Neural progenitor cell (in vitro differentiated cells): Measurements from ENCODE around the gene R3HCC1L. TPM values are rescaled to one million over a fixed set of nuclear protein-coding genes. Genes with fewer than 3 reads are reported as not detected.

Experiments used
- DNase-seq: peaks from one replicate; pipeline ENCODE4 v3.0.0-alpha.2; 2016; ENCODE audit warnings: low spot score
- H2AFZ ChIP-seq: fragments of 200-600 bp; sonication (generic); replicated peaks from 2 replicates; pipeline ENCODE4 v1.6.1; 2016; ENCODE audit warnings: antibody characterized with exemption
- H3F3A ChIP-seq: fragments of 200-600 bp; sonication (generic); 2 replicates; pipeline ENCODE4 v1.6.1; 2016; ENCODE audit warnings: antibody characterized with exemption, low read depth
- H3K27ac ChIP-seq: fragments of 200-600 bp; sonication (generic); 2 replicates; pipeline ENCODE4 v1.5.1; 2016; ENCODE audit warnings: mild to moderate bottlenecking
- H3K27me3 ChIP-seq: fragments of 200-600 bp; sonication (generic); 2 replicates; pipeline ENCODE4 v1.6.1; 2016; ENCODE audit warnings: mild to moderate bottlenecking, moderate library complexity
- H3K36me3 ChIP-seq: fragments of 200-600 bp; sonication (generic); 2 replicates; pipeline ENCODE4 v1.5.1; 2016
- H3K4me1 ChIP-seq: fragments of 200-600 bp; sonication (generic); 2 replicates; pipeline ENCODE4 v1.6.1; 2016; ENCODE audit warnings: mixed run types
- H3K4me2 ChIP-seq: fragments of 200-600 bp; sonication (generic); 2 replicates; pipeline ENCODE4 v1.6.1; 2016
- H3K4me3 ChIP-seq: fragments of 200-600 bp; sonication (generic); 2 replicates; pipeline ENCODE4 v1.5.1; 2016
- H3K79me2 ChIP-seq: fragments of 200-600 bp; sonication (generic); 2 replicates; pipeline ENCODE4 v1.6.1; 2016; ENCODE audit warnings: low read depth
- H3K9ac ChIP-seq: fragments of 200-600 bp; sonication (generic); 2 replicates; pipeline ENCODE4 v1.6.1; 2016
- H3K9me3 ChIP-seq: fragments of 200-600 bp; sonication (generic); 2 replicates; pipeline ENCODE4 v1.5.1; 2016; ENCODE audit warnings: low read depth
- H4K20me1 ChIP-seq: fragments of 200-600 bp; sonication (generic); 2 replicates; pipeline ENCODE4 v1.6.1; 2016; ENCODE audit warnings: low read depth
- H3K27ac Mint-ChIP-seq: 3 replicates; pipeline ENCODE4 v1.8.0; 2021; ENCODE audit warnings: mixed read lengths
- H3K27me3 Mint-ChIP-seq: 2 replicates; pipeline ENCODE4 v1.8.0; 2022; ENCODE audit warnings: low read depth, mild to moderate bottlenecking, inconsistent platforms, moderate library complexity, mixed read lengths; ENCODE audit not compliant: insufficient read depth
- H3K36me3 Mint-ChIP-seq: 3 replicates; pipeline ENCODE4 v1.8.0; 2021; ENCODE audit warnings: mixed read lengths
- H3K4me1 Mint-ChIP-seq: 3 replicates; pipeline ENCODE4 v1.8.0; 2021; ENCODE audit warnings: mixed read lengths
- H3K4me3 Mint-ChIP-seq: 3 replicates; pipeline ENCODE4 v1.8.0; 2021; ENCODE audit warnings: mild to moderate bottlenecking, moderate library complexity, mixed read lengths
- H3K9me3 Mint-ChIP-seq: 3 replicates; pipeline ENCODE4 v1.8.0; 2020; ENCODE audit warnings: mixed read lengths
- EZH2 ChIP-seq: fragments of 200-600 bp; sonication (generic); IDR thresholded peaks from 2 replicates; pipeline ENCODE4 v1.6.1; 2017; ENCODE audit warnings: antibody characterized with exemption, mild to moderate bottlenecking, moderate library complexity
- EZH2phosphoT487 ChIP-seq: fragments of 200-600 bp; sonication (generic); IDR thresholded peaks from 2 replicates; pipeline ENCODE4 v1.6.1; 2017; ENCODE audit warnings: antibody characterized with exemption
- total RNA-seq: library from RNA; depleted of rRNA; stranded (reverse); fragments of >200 nt; gene quantifications from 2 replicates; pipeline ENCODE4 v1.2.3, GENCODE V29; 2015; ENCODE audit warnings: low replicate concordance
- TF ChIP-seq, protein P1 (sequence below): fragments of 200-600 bp; sonication (generic); IDR thresholded peaks from 2 replicates; pipeline ENCODE4 v1.5.1; 2017; ENCODE audit warnings: antibody characterized with exemption, mild to moderate bottlenecking

R3HCC1L gene
- total RNA-seq, 1 donor from 2014 or later, result 26.8 TPM

DNA sequence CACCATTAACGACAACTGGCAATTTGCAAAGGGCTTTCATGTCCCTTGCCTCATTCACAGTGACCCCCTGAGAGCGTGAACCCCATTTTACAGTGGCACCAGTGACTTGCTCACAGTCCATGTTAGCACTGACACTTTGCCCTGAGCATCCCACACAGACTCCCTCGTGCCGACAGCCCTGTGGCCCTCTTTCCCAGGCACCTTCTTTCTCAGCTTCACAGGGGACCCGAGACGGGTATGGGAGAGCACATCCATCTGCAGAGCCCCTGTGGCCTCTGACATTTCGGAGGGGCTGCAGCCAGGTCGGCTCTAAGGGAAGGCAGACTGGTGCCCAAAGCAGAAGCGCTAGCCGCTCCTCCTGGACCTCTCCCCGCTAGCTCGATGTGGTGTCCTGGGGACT, 122.7 kb downstream of the R3HCC1L start:
- Histone ChIP-seq H3K4me1 (no peaks in the 10 kb centered on the region), H3F3A (no peaks in the 10 kb centered on the region), H3K79me2 (no peaks in the 10 kb centered on the region), H3K4me2 (no peak overlapping the region), H4K20me1 (no peaks in the 10 kb centered on the region), H3K9me3 (no peaks in the 10 kb centered on the region), H3K36me3 (no peaks in the 10 kb centered on the region), H3K27me3 (no peaks in the 10 kb centered on the region), H3K27ac (no peak overlapping the region), H3K9ac (no peak overlapping the region), H2AFZ (no peak overlapping the region), H3K4me3 (no peak overlapping the region)
- no peak for TF ChIP-seq EZH2phosphoT487
- TF ChIP-seq EZH2, result no peak
- TF ChIP-seq, protein P1, sequence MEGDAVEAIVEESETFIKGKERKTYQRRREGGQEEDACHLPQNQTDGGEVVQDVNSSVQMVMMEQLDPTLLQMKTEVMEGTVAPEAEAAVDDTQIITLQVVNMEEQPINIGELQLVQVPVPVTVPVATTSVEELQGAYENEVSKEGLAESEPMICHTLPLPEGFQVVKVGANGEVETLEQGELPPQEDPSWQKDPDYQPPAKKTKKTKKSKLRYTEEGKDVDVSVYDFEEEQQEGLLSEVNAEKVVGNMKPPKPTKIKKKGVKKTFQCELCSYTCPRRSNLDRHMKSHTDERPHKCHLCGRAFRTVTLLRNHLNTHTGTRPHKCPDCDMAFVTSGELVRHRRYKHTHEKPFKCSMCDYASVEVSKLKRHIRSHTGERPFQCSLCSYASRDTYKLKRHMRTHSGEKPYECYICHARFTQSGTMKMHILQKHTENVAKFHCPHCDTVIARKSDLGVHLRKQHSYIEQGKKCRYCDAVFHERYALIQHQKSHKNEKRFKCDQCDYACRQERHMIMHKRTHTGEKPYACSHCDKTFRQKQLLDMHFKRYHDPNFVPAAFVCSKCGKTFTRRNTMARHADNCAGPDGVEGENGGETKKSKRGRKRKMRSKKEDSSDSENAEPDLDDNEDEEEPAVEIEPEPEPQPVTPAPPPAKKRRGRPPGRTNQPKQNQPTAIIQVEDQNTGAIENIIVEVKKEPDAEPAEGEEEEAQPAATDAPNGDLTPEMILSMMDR, result no peak
- DNase-seq, result no peak
- no peaks in the 10 kb centered on the region for H3K9me3 Mint-ChIP-seq
- no peaks in the 10 kb centered on the region for H3K36me3 Mint-ChIP-seq
- no peak overlapping the region for H3K27ac Mint-ChIP-seq
- H3K4me1 Mint-ChIP-seq, result no peaks in the 10 kb centered on the region
- H3K27me3 Mint-ChIP-seq, result peaks cover 5% of the 10 kb centered on the region
- no peak overlapping the region for H3K4me3 Mint-ChIP-seq

DNA sequence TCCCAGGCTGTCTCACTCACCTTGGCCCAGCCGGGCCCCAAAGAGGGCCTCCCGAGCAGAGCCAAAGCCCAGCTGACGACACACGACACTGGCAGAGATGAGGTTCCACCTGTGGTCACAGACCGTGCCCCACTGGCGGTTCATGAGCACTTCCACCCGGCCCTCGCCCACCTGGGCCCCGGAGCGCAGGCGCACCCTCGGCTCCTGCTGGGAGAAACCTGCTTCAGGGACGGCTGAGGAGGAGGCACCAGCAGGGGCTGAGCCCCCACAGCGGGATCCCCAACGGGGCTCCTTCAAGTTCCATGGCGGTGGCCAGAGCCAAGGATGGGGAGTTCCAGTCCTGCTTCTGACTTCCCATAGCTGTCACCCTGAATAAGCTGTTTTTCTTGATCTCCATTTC, 123.5 kb downstream of the R3HCC1L start:
- H3K27ac ChIP-seq, result no peak overlapping the region
- no peaks in the 10 kb centered on the region for H3K27me3 ChIP-seq
- H4K20me1 ChIP-seq, result no peaks in the 10 kb centered on the region
- H3F3A ChIP-seq, result no peaks in the 10 kb centered on the region
- no peaks in the 10 kb centered on the region for H3K4me1 ChIP-seq
- Mint-ChIP-seq H3K27ac (no peak overlapping the region), H3K27me3 (peaks cover 5% of the 10 kb centered on the region), H3K9me3 (no peaks in the 10 kb centered on the region), H3K4me3 (no peak overlapping the region), H3K36me3 (no peaks in the 10 kb centered on the region), H3K4me1 (no peaks in the 10 kb centered on the region)
- H3K4me2 ChIP-seq, result no peak overlapping the region
- no peak overlapping the region for H3K4me3 ChIP-seq
- H3K9me3 ChIP-seq, result no peaks in the 10 kb centered on the region
- TF ChIP-seq EZH2phosphoT487 (no peak), EZH2 (no peak)
- TF ChIP-seq, protein P1, result no peak
- no peaks in the 10 kb centered on the region for H3K36me3 ChIP-seq
- no peak overlapping the region for H2AFZ ChIP-seq
- no peak overlapping the region for H3K9ac ChIP-seq
- H3K79me2 ChIP-seq, result no peaks in the 10 kb centered on the region
- no peak for DNase-seq

DNA sequence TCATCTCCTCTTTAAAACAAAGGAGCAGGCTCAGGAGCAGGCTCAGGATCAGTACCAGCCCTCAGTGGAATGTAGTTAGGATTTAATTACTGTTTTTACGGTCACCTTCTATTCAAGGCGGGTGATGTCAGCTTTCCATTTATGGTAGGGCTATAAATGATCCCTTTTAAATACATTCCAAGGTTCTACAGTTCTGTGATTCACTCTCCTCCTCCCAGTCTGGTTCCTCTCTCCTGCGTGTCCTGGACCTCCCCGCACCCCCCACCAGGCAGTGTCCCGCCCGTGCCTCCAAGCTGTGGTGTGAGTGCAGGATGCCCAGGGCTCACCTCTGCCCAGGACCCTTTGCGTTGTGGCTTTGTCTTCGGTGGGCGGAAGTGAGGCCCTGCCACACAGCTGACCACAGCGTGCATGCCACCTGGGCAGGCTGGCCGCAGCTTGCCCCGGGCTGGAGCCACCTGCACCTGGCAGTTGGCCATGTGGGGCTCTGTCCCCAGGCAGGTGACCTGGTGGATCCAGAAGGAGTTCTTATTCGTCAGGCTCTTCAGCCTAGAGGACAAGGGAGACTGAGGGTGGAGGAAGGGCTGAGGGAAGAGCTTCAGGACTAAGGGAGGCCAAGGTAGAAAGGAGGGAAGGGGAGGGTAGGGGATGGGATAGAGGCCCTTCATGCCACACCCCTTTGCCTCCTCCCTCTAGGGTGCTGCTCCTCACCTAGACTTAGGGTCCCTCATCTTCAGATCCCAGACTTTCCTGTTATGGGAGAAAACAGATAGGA, 124.4 kb downstream of the R3HCC1L start:
- H3K9ac ChIP-seq, result no peak overlapping the region
- Mint-ChIP-seq H3K36me3 (no peaks in the 10 kb centered on the region), H3K27me3 (peaks cover 5% of the 10 kb centered on the region), H3K4me1 (no peaks in the 10 kb centered on the region), H3K9me3 (no peaks in the 10 kb centered on the region), H3K4me3 (no peak overlapping the region), H3K27ac (no peak overlapping the region)
- no peak for TF ChIP-seq EZH2phosphoT487
- TF ChIP-seq, protein P1, result no peak
- TF ChIP-seq EZH2, result no peak
- no peak overlapping the region for H3K27ac ChIP-seq
- H2AFZ ChIP-seq, result no peak overlapping the region
- DNase-seq, result no peak
- H3K36me3 ChIP-seq, result no peaks in the 10 kb centered on the region
- no peaks in the 10 kb centered on the region for H4K20me1 ChIP-seq
- no peaks in the 10 kb centered on the region for H3K79me2 ChIP-seq
- H3K4me3 ChIP-seq, result no peak overlapping the region
- no peaks in the 10 kb centered on the region for H3K27me3 ChIP-seq
- H3K9me3 ChIP-seq, result no peaks in the 10 kb centered on the region
- no peak overlapping the region for H3K4me2 ChIP-seq
- no peaks in the 10 kb centered on the region for H3F3A ChIP-seq
- H3K4me1 ChIP-seq, result no peaks in the 10 kb centered on the region
